Astrocyte (in vitro differentiated cells and primary cell): ENCODE data around the gene HCRTR2. TPM values are rescaled to one million over a fixed set of nuclear protein-coding genes. Genes with fewer than 3 reads are reported as not detected.

Source experiments
- total RNA-seq: library from RNA; stranded (reverse); gene quantifications from 2 replicates; pipeline ENCODE4 v1.2.1, GENCODE V29; 2021

Gene HCRTR2
- total RNA-seq, 1 donor from 2014 or later: 0.23 TPM

Other genes starting within 250 kb of the HCRTR2 start
- not detected in 2 replicates for gene GFRAL, start 153.0 kb downstream of the HCRTR2 start, total RNA-seq